HCT116 (cell line): ENCODE results near the gene ESM1. TPM values are rescaled to one million over a fixed set of nuclear protein-coding genes. Genes with fewer than 3 reads are reported as not detected.

Source experiments
- ATAC-seq: fragments of 200-7000 bp; cut with Tn5 transposase; 2 replicates; pipeline ENCODE4 v1.9.1; 2020; ENCODE audit warnings: mild to moderate bottlenecking, moderate library complexity
- BruUV-seq: library from RNA; stranded (reverse); fragments of 400-500 nt; replicated peaks from 2 replicates; lab custom pipeline; 2021; lab: Mats Ljungman, UMichigan
- CTCF ChIA-PET: fragments of 300-600 bp; sonication (Branson Sonifier 250); formaldehyde crosslinking; loops from one replicate; lab custom pipeline; 2021; ENCODE audit warnings: antibody characterized with exemption; lab: Charles Lee
- POLR2A ChIA-PET: fragments of 300-600, 350-600 bp; sonication (Branson Sonifier 250); formaldehyde crosslinking; loops from one replicate; lab custom pipeline; 2021; ENCODE audit warnings: antibody characterized with exemption; lab: Charles Lee
- RAD21 ChIA-PET, 2 experiments: fragments of 300-600 bp; sonication (Branson Sonifier 250); formaldehyde crosslinking; loops; one replicate each; lab custom pipeline; 2023; ENCODE audit warnings: low total read pairs in 2 of 2; ENCODE audit not compliant: uncharacterized antibody in 2 of 2, unreplicated experiment in 2 of 2, low non-redundant PET in 1 of 2; lab: Charles Lee
- DNase-seq: peaks from one replicate; pipeline ENCODE4 v3.0.0-alpha.2; 2010; ENCODE audit warnings: low read depth, low spot score
- H2AFZ ChIP-seq: fragments of 200-600 bp; shearing (Covaris generic), sonication (generic); 2 replicates; pipeline ENCODE4 v1.6.1; 2017; ENCODE audit warnings: low read depth, mixed run types, mixed read lengths, antibody characterized with exemption, low read length; ENCODE audit not compliant: poor library complexity, severe bottlenecking
- H3K27ac ChIP-seq: 2 replicates; pipeline ENCODE4 v1.5.1; 2012; ENCODE audit warnings: low read depth, low read length
- H3K27me3 ChIP-seq: fragments of 200-600 bp; sonication (generic); 2 replicates; pipeline ENCODE4 v1.6.1; 2016; ENCODE audit warnings: mixed run types, low read length, mixed read lengths; ENCODE audit not compliant: insufficient read depth
- H3K36me3 ChIP-seq, 2 experiments: fragments of 200-500 bp in 1 of 2; fragments of 200-600 bp in 1 of 2; sonication (Bioruptor generic) in 1 of 2; sonication (generic) in 1 of 2; 2 replicates each; pipeline versions ENCODE4 v1.5.1 to v1.6.1; 2014 to 2016; ENCODE audit warnings: low read length in 2 of 2, inconsistent platforms in 1 of 2, mixed read lengths in 1 of 2, mixed run types in 1 of 2; ENCODE audit not compliant: insufficient read depth in 2 of 2, control insufficient read depth in 1 of 2
- H3K4me1 ChIP-seq, 2 experiments: fragments of 200-600 bp in 1 of 2; sonication (generic) in 1 of 2; 2 replicates each; pipeline versions ENCODE4 v1.5.1 to v1.6.1; 2012 to 2017; ENCODE audit warnings: low read length in 2 of 2, inconsistent platforms in 1 of 2, mild to moderate bottlenecking in 1 of 2, mixed read lengths in 1 of 2, mixed run types in 1 of 2, moderate library complexity in 1 of 2; ENCODE audit not compliant: insufficient read depth in 2 of 2, control insufficient read depth in 1 of 2
- H3K4me2 ChIP-seq: fragments of 200-600 bp; sonication (generic); 2 replicates; pipeline ENCODE4 v1.6.1; 2017; ENCODE audit warnings: mixed run types, low read length, mixed read lengths
- H3K4me3 ChIP-seq, 2 experiments: fragments of 200-600 bp in 1 of 2; sonication (generic) in 1 of 2; replicated peaks in 1 of 2; 2 replicates each; pipeline ENCODE4 v1.5.1; 2011 to 2016; ENCODE audit warnings: low read length in 2 of 2, control low read depth in 1 of 2, low read depth in 1 of 2, mild to moderate bottlenecking in 1 of 2, mixed read lengths in 1 of 2, mixed run types in 1 of 2
- H3K79me2 ChIP-seq: fragments of 200-600 bp; sonication (generic); 2 replicates; pipeline ENCODE4 v1.6.1; 2017; ENCODE audit warnings: mild to moderate bottlenecking, mixed run types, low read length, moderate library complexity, mixed read lengths; ENCODE audit not compliant: insufficient read depth
- H3K9ac ChIP-seq: fragments of 200-600 bp; sonication (generic); 2 replicates; pipeline ENCODE4 v1.6.1; 2016; ENCODE audit warnings: low read length, mixed read lengths
- H3K9me2 ChIP-seq: fragments of 200-600 bp; sonication (generic), shearing (Covaris generic); 2 replicates; pipeline ENCODE4 v1.6.1; 2017; ENCODE audit warnings: mixed run types, mild to moderate bottlenecking, moderate library complexity; ENCODE audit not compliant: insufficient read depth
- H3K9me3 ChIP-seq, 2 experiments: fragments of 200-500 bp in 1 of 2; fragments of 200-600 bp in 1 of 2; sonication (Bioruptor generic) in 1 of 2; sonication (generic) in 1 of 2; 2 replicates each; pipeline ENCODE4 v1.6.1; 2014 to 2017; ENCODE audit warnings: low read length in 2 of 2, mixed read lengths in 2 of 2, inconsistent platforms in 1 of 2, low read depth in 1 of 2, mild to moderate bottlenecking in 1 of 2, mixed run types in 1 of 2, moderate library complexity in 1 of 2; ENCODE audit not compliant: control insufficient read depth in 1 of 2, insufficient read depth in 1 of 2
- H4K20me1 ChIP-seq: fragments of 200-600 bp; sonication (generic), shearing (Covaris generic); 2 replicates; pipeline ENCODE4 v1.6.1; 2017; ENCODE audit warnings: mixed run types, mild to moderate bottlenecking, moderate library complexity; ENCODE audit not compliant: insufficient read depth
- FOSL1 ChIP-seq: IDR thresholded peaks from 2 replicates; pipeline ENCODE4 v1.6.1; 2012; ENCODE audit warnings: low read depth
- MAX ChIP-seq: IDR thresholded peaks from 2 replicates; pipeline ENCODE4 v1.6.1; 2012
- ZBTB33 ChIP-seq: IDR thresholded peaks from 2 replicates; pipeline ENCODE4 v1.6.1; 2011; ENCODE audit warnings: mild to moderate bottlenecking, low read length, moderate library complexity; ENCODE audit not compliant: insufficient replicate concordance; ENCODE audit errors: extremely low read depth
- intact Hi-C: fragments of 100-400 bp; cut with micrococcal nuclease; formaldehyde crosslinking; loops from 2 replicates; pipeline ENCODE4 v1.10.0; 2022
- total RNA-seq: library from RNA; stranded (reverse); gene quantifications from one replicate; pipeline ENCODE4 v1.2.1, GENCODE V29; 2021; ENCODE audit not compliant: unreplicated experiment
- TF ChIP-seq, protein P1 (sequence below), 3 experiments: fragments of 200-600 bp in 1 of 3; sonication (generic) in 1 of 3; IDR thresholded peaks in 2 of 3; conservative IDR thresholded peaks in 1 of 3; 2 replicates each; pipeline ENCODE4 v1.5.1; 2012 to 2017; ENCODE audit warnings: low read depth in 2 of 3, low read length in 2 of 3, antibody characterized with exemption in 1 of 3, borderline replicate concordance in 1 of 3, control low read depth in 1 of 3, mild to moderate bottlenecking in 1 of 3, mixed read lengths in 1 of 3, mixed run types in 1 of 3, moderate library complexity in 1 of 3; ENCODE audit not compliant: insufficient read depth in 1 of 3

ESM1 gene
- total RNA-seq, 1 experiment from 2014 or later = not detected

DNA sequence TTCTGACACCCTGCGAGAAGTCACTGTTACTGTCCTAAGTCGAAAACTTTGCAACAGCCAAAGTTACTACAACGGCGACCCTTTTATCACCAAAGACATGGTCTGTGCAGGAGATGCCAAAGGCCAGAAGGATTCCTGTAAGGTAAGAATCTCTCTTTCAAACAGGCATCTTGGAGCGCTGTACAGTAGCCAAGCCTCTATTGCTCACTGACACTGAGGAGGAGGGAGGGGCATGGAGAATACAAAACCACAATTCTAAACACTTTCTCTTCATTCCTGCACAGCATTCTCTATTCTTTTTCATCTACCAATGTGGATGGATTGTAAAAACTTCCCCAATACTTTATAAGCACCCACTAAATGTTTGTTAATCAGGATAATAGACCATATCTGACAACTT lies 46.1 kb upstream of the ESM1 start:
- Histone ChIP-seq H3K4me3 (no peak overlapping the region), H3K4me2 (no peak overlapping the region), H3K27ac (no peak overlapping the region), H3K9me2 (no peaks in the 10 kb centered on the region), H3K9ac (no peak overlapping the region), H3K79me2 (no peaks in the 10 kb centered on the region), H3K4me1 (no peaks in the 10 kb centered on the region), H4K20me1 (no peaks in the 10 kb centered on the region), H3K27me3 (peaks cover 17% of the 10 kb centered on the region), H2AFZ (no peak overlapping the region), H3K36me3 (no peaks in the 10 kb centered on the region), H3K9me3 (no peaks in the 10 kb centered on the region)
- ChIA-PET CTCF (no interaction called here), RAD21 (no interaction called here), POLR2A (no interaction called here)
- no peak for TF ChIP-seq ZBTB33
- no peak for TF ChIP-seq FOSL1
- TF ChIP-seq, protein P1, sequence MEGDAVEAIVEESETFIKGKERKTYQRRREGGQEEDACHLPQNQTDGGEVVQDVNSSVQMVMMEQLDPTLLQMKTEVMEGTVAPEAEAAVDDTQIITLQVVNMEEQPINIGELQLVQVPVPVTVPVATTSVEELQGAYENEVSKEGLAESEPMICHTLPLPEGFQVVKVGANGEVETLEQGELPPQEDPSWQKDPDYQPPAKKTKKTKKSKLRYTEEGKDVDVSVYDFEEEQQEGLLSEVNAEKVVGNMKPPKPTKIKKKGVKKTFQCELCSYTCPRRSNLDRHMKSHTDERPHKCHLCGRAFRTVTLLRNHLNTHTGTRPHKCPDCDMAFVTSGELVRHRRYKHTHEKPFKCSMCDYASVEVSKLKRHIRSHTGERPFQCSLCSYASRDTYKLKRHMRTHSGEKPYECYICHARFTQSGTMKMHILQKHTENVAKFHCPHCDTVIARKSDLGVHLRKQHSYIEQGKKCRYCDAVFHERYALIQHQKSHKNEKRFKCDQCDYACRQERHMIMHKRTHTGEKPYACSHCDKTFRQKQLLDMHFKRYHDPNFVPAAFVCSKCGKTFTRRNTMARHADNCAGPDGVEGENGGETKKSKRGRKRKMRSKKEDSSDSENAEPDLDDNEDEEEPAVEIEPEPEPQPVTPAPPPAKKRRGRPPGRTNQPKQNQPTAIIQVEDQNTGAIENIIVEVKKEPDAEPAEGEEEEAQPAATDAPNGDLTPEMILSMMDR (IDR thresholded peaks at IDR 0.05 in 2 of 3, conservative IDR thresholded peaks at IDR 0.05 in 1 of 3; ENCODE audit: borderline replicate concordance in 1 of 3, insufficient read depth in 1 of 3, low read depth in 2 of 3, low read length in 2 of 3) = no peak
- no peak for TF ChIP-seq MAX
- intact Hi-C loops = no loop called here
- ATAC-seq = no peak
- no peak for DNase-seq
- no TSS peak for BruUV-seq
